Pulmonary artery endothelial cell (primary cell): Measurements from ENCODE around the gene LILRA5. TPM values are rescaled to one million over a fixed set of nuclear protein-coding genes. Genes with fewer than 3 reads are reported as not detected.
"Not testable (repeated sequence)": the region's sequence is repeated elsewhere in the genome, so short reads cannot be mapped to it uniquely, and the experiment has no call there.

Experiments
- DNase-seq: peaks from one replicate; pipeline ENCODE4 v3.0.0-alpha.2; 2011; ENCODE audit warnings: low read depth, low spot score
- total RNA-seq: library from RNA; depleted of rRNA; stranded (reverse); fragments of >200 nt; gene quantifications from 2 replicates; pipeline ENCODE4 v1.2.3, GENCODE V29; 2014

LILRA5 gene
- total RNA-seq, 1 donor from 2014 or later = not detected

DNA sequence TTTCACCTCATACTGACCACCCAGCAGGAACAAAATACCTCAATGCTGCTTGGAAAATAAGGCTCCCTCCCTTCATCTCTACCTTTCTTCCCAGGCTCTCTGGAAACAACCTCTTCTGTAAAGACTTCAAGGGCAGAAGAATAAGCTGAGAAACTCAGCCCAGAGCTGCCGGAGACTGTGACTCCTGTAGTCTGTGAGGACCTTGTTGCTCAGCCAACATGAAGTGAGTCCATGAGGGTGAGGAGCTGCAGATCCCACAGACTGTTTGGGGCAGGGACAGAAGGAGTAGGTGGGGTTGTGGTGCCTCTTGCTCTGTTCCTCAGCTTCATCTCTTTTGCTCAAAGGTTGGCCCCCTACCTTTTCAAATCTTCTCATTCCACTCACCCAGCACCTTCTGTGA lies 7.8 kb downstream of the LILRA5 start:
- DNase-seq = no peak

DNA sequence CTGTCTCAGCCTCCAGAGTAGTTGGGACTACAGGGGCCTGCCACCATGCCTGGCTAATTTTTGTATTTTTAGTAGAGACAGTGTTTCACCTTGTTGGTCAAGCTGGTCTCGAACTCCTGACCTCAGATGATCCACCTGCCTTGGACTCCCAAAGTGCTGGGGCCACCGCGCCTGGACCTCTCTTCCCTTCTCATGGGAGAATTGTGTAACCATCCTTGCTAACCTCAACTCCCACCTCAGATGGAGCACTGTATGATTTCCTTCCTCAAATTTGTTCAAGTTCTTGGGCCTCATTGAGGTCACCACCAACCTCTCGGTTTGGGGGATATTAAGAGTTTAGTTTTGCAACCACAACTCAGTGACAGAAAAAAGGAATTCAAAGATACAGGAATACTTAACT lies 10.7 kb downstream of the LILRA5 start:
- DNase-seq = no peak

DNA sequence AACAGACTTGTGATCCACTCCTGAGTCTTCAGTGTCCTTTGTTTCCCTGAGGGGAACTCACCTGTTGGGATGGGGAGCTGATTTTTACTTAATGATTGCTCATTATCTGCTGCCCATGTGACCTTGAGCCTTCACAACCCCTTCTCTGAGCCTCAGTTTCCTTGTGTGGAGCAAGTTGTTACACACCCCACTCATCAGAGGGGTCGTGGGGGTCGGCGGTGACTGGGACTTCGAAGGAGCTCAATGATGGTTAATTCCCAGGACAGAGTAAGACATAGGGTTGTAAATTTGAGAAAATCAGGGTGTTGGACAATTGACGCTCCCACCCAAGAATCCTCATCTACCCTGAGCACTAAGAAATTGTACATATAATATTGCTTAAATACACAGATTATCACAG lies 13.5 kb downstream of the LILRA5 start:
- no peak for DNase-seq

DNA sequence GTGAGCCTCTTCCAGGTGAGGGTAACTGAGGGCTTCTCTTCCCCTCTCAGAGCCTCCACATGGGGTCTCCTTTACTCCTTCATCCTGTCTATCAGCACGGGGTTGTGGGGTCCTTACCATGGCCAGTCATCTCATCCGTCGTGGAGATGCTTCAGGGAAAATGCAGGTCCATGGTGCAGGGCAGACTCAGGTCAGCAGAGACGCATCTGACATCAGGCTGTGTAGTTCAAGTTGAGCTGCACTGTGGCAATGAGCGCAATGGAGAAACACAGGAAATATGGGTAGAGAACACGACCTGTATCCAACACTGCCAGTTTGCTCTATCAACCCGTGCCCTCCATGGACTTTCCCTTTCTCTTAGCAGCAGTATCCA lies 13.9 kb downstream of the LILRA5 start:
- no peak for DNase-seq

DNA sequence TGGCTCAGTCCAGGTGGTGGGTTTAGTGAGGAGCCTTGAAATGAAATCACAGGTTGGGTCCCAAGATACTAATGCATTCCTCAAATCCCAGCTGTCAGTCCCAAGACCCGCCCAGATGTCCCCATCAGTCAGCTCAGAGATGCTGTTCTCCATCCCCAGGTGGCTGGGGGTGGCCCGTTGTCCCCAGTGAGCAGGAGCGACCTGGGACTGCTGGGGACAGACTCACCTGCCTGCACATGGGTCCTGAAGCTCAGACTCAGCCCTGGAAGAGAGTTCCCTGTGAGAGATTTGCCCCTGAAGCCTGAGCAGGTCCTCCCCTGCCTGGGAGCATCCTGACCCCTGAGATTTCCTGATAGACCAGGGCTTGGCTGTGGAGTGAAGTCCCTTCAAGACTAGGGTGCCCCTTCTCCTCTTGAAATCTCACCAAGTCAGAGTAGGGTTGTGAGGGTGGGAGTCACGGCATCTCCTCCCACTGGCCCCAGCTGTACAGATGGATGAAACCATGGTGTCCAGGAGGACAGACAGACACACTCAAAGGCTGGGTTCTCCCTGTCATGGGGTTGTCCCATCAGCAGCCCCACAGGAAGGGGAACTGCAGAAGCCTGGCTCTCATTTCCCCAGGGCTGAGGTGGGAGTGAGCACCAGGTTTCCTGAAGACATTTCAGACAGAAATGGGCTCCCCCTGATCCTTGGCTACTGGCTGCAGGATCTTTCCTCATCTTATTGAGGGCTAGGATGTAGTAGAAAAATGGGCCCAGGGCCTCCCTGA lies 14.4 kb downstream of the LILRA5 start:
- no peak for DNase-seq

DNA sequence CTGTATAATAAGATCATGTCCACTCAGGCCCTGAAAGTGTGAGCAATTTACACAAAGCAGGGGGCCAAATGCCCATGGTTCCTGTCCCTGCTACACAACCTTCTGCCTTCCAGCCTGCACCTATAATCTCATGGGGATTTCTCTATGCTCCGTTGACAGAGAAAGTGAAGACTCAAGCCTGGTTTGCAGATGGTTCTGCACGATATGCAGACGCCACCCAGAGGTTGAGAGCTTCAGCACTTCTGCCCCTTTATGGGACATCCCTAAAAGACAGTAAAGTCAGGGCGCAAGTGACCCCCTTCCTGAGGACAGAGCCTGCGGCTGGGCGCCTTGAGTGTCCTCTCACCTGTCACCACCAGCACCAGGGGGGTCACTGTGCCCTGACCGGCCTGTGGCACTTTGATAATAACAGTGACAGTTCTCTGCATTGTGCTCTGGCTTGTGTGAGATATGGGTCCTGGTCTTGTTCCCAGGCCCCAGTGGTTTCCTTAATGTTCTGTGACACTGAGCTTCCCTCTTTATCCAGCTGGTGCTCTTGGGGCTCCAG lies 15.1 kb downstream of the LILRA5 start:
- DNase-seq = no peak

DNA sequence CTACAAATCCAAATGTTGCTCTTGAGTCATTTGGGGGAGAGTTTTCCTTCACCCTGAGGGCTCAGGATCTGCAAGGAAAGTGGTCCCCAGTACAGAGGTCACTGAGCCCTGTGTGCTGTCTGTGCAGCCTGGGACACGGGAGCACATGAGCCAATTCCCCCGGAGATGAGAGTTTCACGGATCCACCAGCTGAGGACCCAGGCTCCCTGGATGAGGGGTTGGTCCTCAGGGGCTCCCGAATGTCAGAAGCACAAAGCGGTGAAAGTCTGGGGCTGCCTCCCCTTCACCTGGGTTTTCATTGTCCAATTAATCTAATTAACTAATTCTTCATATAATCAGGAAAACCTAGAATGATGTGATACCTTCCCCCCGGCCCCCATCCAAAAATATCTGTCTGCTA lies 18.4 kb downstream of the LILRA5 start:
- no peak for DNase-seq

DNA sequence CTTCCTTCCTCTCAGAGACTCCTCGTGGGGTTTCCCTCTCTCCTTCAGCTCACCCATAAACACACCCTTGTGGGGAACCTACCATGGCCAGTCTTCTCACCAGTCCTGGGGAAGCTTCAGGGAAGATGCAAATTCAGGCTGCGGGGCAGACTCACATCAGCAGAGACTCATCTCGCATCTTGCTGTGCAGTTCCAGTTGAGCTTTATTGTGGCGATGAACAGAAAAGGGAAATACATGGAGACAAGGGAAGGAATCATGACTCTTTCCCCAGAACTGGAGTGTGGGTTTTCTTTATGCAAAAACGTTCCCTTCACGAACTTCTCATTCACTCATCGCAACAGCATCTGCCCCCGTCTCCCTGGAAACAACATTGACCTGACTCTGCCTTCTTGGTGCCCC lies 23.8 kb downstream of the LILRA5 start:
- not testable (repeated sequence) for DNase-seq

DNA sequence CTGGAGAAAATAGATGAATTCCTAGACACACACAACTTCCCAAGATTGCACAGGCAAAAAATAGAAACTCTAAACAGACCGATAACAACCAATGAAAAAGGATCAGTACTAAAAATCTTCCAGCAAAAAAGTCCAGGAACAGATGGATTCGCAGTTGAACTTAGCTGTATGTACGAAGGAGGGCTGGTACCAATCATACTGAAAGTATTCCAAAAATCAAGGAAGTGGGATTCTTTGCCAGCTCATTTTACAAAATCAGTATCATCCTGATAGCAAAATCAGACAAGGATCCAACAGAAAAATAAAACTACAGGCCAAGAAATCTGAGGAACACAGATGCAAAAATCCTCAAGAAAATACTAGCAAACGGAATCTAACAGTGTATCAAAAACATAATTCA lies 25.5 kb downstream of the LILRA5 start:
- no peak for DNase-seq

DNA sequence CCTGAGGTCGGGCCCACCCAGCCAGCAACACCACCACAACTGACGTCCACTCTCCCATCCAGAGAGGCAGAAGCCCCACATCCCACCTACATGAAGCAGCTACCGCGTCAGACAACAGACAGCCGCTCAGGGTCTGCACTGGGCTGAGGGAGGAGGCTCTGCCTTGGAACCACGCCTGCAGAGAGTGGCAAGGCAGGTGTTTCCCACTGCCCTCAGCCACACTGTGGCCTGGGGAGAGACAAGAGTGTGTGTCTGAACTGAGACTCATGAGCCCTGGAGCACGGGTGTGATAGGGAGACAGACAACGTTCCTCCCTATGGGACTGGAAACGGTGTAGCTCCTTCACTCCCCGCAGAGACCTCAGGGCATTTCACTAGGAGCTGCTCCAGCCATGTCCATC lies 26.7 kb downstream of the LILRA5 start:
- DNase-seq = not testable (repeated sequence)

DNA sequence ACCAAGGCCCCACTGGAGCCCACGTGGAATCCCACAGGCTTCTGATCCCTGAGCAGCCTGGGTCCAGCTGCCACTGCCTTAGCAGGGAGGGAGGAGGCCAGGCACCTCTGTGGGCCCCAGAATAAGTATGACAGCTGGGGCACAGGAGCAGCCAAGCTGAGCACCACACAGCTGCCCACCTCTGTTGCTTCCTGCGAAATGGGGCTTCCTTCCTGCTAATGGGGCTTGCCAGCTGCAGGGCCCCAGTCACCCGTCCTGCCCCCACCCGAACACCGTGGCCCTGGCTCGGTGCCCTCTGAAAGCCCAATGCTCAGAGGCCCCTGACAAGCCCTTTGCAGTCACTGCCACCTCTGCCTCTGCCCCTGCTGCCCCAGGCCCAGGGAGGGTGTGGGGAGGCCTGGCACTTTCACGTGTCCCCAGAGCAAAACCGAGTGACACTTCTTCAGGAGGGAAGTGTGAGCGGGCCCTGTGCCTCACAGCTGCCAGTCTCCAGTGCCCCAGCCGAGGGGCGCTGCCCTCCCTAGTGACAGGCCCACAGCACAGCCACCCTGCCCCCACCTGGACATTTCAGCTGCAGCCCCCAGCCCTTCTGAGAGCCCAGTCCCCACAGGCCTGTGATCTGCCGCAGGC lies 27.4 kb downstream of the LILRA5 start:
- DNase-seq = not testable (repeated sequence)

DNA sequence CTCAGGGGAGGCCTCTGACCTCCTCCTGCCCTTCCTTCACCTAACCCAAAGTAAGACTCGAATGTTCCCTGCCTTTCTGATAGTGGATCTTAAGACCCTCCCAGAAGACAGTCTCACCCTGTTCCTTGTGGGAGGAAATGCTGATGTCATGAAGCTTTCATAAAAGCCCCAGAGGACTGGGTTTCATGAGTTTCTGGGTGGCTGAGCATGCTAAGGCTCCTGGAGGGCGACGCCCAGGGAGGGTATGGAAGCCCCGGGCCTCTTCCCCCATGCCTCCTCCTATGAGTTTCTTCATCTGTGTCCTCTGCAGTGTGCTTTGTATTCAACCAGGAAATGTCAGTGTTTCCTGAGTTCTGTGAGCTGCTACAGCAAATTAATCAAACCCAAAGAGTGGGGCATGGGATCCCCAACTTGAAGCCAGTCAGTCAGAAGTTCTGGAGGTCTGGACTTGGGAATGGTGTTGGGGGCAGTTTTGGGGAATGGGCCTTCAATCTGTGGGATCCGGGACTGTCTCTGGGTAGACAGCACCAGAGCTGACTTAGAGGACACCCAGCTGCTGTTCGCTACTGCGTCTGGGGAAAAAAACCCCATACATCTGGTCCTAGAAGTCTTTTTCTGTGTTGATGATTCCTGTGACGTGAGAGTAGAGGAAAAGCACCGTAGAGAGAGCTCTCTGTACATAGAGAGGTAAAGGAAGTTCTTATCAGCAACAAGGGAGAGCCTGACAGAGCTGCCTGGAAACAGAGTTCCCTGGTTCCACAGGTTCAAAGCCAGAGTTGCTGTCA lies 30.1 kb downstream of the LILRA5 start:
- no peak for DNase-seq

DNA sequence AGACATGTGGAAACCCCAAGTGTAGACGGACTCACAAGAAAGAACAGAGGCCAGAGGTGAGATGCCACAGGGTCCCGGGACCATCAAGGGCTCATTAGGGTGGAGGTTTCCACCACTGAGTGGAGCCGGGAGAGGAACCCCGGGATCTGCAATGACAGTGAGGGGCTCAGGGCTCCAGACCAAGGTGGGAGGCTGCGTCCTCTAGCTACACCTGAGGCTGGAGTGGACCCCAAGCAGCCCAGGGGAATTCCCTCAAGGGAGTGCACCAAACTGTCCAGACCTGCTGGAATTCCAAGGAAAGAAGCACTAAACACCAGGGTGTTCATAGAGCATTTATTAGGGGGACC lies 31.3 kb downstream of the LILRA5 start:
- not testable (repeated sequence) for DNase-seq

DNA sequence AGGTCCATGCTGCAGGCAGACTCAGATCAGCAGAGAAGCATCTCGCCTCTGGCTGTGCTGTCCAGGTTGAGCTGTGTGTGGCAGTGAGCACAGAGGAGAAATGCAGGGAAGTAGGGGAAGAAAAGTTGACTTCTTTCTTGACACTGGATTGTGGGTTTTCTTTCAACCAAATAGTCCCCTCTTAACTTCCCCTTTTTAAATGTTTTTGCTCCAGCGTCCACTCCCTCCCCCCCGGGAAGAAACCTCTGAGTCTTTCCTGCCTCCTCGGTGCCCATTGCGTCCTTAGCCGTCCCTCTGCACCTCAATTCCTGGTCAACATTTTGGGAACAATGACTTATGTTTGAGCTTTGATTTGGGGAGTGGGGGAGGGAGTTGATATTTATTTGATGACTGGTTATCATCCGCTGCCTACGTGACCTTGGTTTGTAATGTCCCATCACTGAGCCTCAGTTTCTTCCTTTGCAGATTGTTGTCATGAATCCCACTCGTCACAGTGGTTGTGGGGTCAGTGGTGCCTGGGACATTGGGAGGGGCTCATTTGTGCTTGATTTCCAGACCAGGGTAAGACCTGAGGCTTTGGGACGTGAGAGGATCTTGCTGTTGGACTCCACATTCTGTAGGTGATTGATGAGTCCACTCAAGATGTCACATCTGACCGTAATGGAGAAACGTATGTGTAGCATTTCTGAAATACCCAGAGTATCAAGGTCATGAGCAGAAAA lies 31.8 kb downstream of the LILRA5 start, which contains the start of gene LILRB2:
TSS of gene LILRB2 (minus strand) at position 104 of the 722 bp plus-strand sequence. CDS start 614 bp downstream, outside the sequence.
- DNase-seq = no peak

DNA sequence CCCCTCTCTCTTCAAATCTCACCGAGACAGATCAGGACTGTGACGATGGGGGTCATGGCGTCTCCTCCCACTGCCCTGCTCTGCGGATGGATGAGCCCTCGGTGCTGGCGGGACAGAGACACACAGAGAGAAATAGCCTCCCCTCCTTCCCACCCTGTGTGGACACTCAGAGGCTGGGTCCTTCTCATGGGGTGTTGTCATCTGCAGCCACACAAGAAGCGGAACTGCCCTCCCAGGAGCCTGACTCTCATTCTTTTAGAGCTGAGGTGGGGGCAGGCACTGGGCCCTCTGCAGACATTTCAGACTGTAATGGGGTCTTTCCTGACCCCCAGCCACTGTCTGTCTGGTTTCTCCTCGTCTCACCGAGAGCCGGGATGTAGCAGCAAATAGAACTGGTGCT lies 32.5 kb downstream of the LILRA5 start:
- DNase-seq = not testable (repeated sequence)

DNA sequence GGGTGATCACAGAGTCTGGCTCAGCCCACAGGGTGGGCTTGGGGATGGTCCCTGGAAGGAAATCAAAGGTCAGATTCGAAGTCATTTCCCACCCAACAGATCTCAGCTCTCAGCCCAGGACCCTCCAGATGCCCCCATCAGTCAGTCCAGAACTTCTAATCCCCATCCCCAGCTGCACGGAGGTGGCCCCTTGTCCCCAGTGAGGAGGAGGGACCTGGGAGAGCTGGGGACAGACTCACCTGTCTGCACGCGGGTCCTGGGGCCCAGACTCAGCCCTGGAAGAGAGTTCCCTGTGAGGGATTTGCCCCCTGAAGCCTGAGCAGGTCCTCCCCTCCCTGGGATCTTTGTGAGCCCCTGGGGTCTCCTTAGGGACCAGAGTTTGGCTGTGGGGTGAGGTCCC lies 32.9 kb downstream of the LILRA5 start:
- DNase-seq = not testable (repeated sequence)

DNA sequence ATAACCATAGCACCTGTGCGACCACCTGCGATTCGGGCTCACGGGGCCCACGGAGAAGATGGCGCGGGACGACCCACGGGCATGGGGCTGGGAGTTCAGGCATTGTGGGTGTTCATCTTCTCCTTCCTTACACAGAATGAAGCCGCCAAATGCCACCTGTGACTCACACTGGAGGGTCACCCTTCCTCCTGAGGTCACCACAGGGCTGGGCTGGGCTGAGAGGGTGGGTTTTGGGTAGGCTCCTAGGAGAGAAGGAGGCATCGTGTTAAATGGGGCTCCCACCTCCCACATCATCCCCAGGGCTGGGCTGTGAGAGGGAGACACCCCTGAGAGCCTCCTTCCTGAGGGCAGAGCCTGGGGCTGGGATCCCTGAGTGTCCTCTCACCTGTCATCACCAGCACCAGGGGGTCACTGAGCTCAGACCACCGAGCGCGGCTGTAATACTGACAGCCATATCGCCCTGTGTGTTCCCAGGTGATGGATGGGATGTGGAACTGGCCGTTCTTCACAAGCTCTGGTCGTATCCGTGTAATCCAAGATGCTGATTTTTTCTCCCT lies 33.5 kb downstream of the LILRA5 start:
- no peak for DNase-seq

DNA sequence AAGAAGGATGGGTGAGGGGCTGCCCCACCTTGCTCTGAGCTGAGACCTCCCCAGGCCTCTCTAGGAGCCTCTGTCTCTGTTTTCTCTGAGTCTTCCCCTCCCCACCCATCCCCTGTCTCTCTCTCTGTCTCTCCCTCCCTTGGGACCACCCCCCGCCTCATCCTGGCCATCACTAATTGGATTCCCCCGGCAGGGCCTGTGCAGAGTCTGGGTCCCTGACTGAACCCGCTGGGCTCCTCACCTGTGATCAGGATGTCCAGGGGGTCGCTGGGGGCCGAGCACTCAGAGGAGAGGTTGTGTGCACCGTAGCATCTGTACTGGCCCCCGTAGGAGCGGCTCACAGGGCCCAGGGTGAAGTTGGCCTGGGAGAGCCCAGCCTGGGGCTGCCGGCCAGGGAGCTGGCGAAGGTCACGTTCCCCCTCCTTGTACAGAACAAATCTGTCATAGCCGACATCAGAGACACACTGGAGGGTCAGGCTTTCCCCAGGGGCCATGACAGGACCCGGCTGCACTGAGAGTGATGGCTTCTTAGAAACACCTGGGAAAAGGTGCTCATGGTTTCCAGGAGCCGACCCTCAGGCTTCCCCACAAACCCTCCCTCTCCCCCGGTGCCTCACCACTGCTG lies 34.3 kb downstream of the LILRA5 start:
- not testable (repeated sequence) for DNase-seq

DNA sequence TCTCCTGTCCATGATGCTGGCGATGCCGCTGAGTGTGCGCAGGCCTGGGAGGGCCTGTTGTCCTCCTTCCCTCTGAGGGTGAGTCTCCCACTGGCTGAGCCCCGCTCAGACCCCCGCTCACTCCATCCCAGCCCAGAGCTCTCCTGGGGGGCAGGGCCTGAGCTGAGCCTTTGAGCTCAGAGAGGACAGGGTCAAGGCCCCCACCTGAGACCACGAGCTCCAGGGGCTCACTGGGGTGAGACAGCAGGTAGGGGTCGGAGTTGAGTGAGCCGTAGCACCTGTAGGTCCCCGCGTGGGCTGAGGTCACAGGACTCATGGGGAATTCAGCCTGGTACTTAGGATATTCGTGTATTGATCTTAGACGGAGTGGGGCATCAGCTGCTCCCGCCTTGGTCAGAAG lies 34.9 kb downstream of the LILRA5 start:
- DNase-seq = not testable (repeated sequence)

DNA sequence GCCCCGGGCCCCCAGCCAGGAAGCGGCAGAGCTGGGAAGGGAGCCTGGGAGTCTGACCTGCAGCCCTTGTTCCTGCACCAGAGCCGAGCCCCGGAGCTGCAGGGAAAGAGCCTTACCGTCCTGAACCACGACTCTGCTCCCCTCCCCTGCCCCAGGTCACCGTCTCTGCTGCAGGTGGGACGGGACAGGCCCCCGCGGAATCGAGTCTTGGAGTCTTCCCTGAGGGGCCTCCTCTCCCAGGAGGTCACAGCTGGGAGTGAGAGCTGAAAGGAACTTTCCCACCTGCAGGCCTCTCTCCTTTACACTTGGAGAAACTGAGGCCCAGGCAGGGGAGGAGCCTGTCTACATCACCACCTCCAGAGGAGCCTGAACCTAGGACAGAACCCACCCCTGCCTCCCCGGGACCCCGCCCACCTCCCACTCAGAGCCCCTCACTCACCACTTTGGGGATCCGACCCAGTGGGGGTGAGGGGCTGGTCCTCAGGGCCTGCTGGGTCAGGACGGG lies 35.8 kb downstream of the LILRA5 start:
- not testable (repeated sequence) for DNase-seq
